ENCODE results near the gene PAK5. TPM values are rescaled to one million over a fixed set of nuclear protein-coding genes. Genes with fewer than 3 reads are reported as not detected.

Gene PAK5
- total and polyA plus RNA-seq, 9 of the 15 experiments (the other 6 are each of a cell fraction or from before 2014, with no cell fraction given), result not detected

DNA sequence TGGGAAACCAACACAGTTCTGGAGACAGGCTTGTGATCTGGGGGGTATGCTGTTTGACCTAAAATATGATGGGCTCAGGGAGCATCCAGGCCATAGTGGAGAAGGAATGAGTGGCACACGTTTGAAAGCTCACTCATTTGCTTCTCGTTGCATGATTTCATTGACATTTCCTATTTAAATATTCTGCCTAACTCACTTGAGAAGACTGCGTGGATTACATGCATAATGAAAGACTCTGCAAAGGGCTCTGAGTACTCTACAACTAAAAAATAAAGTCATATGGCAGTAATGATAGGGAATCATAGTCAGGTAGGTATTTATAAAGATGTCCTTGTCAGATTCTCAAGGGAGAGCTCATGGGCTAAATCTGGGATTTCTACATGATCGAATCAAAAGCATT is 206.6 kb downstream of the PAK5 start (continued):
- TF ChIP-seq, protein P1, sequence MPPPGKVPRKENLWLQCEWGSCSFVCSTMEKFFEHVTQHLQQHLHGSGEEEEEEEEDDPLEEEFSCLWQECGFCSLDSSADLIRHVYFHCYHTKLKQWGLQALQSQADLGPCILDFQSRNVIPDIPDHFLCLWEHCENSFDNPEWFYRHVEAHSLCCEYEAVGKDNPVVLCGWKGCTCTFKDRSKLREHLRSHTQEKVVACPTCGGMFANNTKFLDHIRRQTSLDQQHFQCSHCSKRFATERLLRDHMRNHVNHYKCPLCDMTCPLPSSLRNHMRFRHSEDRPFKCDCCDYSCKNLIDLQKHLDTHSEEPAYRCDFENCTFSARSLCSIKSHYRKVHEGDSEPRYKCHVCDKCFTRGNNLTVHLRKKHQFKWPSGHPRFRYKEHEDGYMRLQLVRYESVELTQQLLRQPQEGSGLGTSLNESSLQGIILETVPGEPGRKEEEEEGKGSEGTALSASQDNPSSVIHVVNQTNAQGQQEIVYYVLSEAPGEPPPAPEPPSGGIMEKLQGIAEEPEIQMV (tag; conservative IDR thresholded peaks at IDR 0.05; ENCODE audit: low read depth), result no peak
- TF ChIP-seq IFI16 (CRISPR knock-in tag; IDR thresholded peaks at IDR 0.05) (no peak), MEF2A (IDR thresholded peaks at IDR 0.05; ENCODE audit: control insufficient read depth, low read depth, low read length) (no peak), ZNF589 (CRISPR knock-in tag; IDR thresholded peaks at IDR 0.05; ENCODE audit: low read depth) (no peak), SAFB2 (IDR thresholded peaks at IDR 0.05; ENCODE audit: borderline replicate concordance, low read depth, low read length, severe bottlenecking) (no peak)

DNA sequence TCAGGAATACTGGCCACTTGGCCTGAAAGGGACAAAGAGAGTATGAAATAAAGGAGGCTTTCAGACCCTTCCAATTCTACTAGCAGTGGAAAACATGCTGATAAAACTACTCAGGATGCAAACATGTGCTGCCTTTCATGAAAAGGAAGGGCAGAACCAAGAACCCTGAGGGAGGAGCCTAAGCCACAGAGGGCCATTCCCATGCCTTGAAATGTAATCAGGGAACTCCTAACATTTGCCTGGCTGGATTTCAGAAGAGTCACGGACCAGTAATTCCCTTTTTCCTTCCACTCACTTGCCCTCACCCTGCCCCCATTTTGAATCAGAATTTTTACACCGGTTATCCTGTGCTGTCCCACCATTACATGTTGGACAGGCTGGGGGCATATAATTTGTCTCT is 208.3 kb downstream of the PAK5 start:
- CTCF ChIA-PET (ENCODE audit: low intra/inter-chr PET ratio), result no interaction called here
- BruUV-seq (replicated peaks), result no TSS peak
- FAIRE-seq, result no peak
- TF ChIP-seq NCOA4 (IDR thresholded peaks at IDR 0.05; ENCODE audit: partially characterized antibody), result no peak
- no peak for TF ChIP-seq PHF21A (IDR thresholded peaks at IDR 0.05; ENCODE audit: borderline replicate concordance, low read depth)
- no peak for TF ChIP-seq TARDBP (IDR thresholded peaks at IDR 0.05)
- TF ChIP-seq E2F3 (CRISPR knock-in tag; IDR thresholded peaks at IDR 0.05), result no peak
- no peak for TF ChIP-seq LARP7 (IDR thresholded peaks at IDR 0.05)
- no peak for TF ChIP-seq ZNF511 (CRISPR knock-in tag; IDR thresholded peaks at IDR 0.05)
- no peak for TF ChIP-seq RBBP5 (IDR thresholded peaks at IDR 0.05; ENCODE audit: borderline replicate concordance, insufficient read depth, low read length, poor library complexity, severe bottlenecking)
- no peak for TF ChIP-seq MBD2 (IDR thresholded peaks at IDR 0.05; ENCODE audit: borderline replicate concordance, low read depth)
- TF ChIP-seq ARID1B (IDR thresholded peaks at IDR 0.05), result no peak
- TF ChIP-seq NFE2L1 (tag; IDR thresholded peaks at IDR 0.05; ENCODE audit: borderline replicate concordance, low read depth), result no peak
- TF ChIP-seq PYGO2 (tag; IDR thresholded peaks at IDR 0.05), result no peak
- TF ChIP-seq NR1H2 (CRISPR knock-in tag; IDR thresholded peaks at IDR 0.05), result no peak
- no peak for TF ChIP-seq PCBP1 (IDR thresholded peaks at IDR 0.05; ENCODE audit: low read depth, low read length, poor library complexity, severe bottlenecking)
- no peak for TF ChIP-seq POLR2G (IDR thresholded peaks at IDR 0.05; ENCODE audit: low read depth, low read length)
- no peak for TF ChIP-seq LEF1 (IDR thresholded peaks at IDR 0.05)
- TF ChIP-seq PHTF2 (CRISPR knock-in tag; IDR thresholded peaks at IDR 0.05), result no peak

More for the DNA sequence above, 208.3 kb downstream of the PAK5 start:
- ATAC-seq (no peak), DNase-seq (ENCODE audit: extremely low read depth in 1 of 4, low spot score in 3 of 4) (no peak)
- POLR2A ChIA-PET, result no interaction called here
- no peaks in the 10 kb centered on the region for H4K20me1 ChIP-seq (replicated peaks; ENCODE audit: control insufficient read depth, insufficient read depth, low read length)
- H2AFZ ChIP-seq (ENCODE audit: low read depth, low read length), result no peak overlapping the region
- H3K36me3 ChIP-seq (ENCODE audit: control insufficient read depth, insufficient read depth, low read length), result no peaks in the 10 kb centered on the region
- in situ Hi-C loops (cut with MboI) (no loop called here), intact Hi-C loops (cut with micrococcal nuclease) (no loop called here)
- no peak overlapping the region for H3K9ac ChIP-seq (ENCODE audit: insufficient read depth in 1 of 2, low read depth in 2 of 2, low read length in 2 of 2)
- H3K79me2 ChIP-seq (ENCODE audit: control insufficient read depth, insufficient read depth, low read length), result no peaks in the 10 kb centered on the region
- no peak overlapping the region for H3K4me2 ChIP-seq (ENCODE audit: insufficient read depth, low read length)
- WGBS (ENCODE audit: insufficient coverage, low coverage, missing lambda C conversion rate), result 0% methylated on average over 1 of the region's 2 CpGs
- H3K4me1 ChIP-seq (replicated peaks in 1 of 2; ENCODE audit: control insufficient read depth in 2 of 2, insufficient read depth in 2 of 2, low read length in 2 of 2), result no peaks in the 10 kb centered on the region
- H3K9me1 ChIP-seq (ENCODE audit: control insufficient read depth, insufficient read depth, low read length), result no peaks in the 10 kb centered on the region
- no peak overlapping the region for H3K4me3 ChIP-seq
- no peaks in the 10 kb centered on the region for H3K9me3 ChIP-seq (replicated peaks; ENCODE audit: control insufficient read depth, insufficient read depth, low read depth, low read length)
- H3K27me3 ChIP-seq (ENCODE audit: control insufficient read depth in 2 of 2, insufficient read depth in 2 of 2, low read length in 2 of 2), result no peaks in the 10 kb centered on the region
- no peak overlapping the region for H3K27ac ChIP-seq (ENCODE audit: extremely low read depth, low read depth, low read length)
